Measurements from ENCODE around the gene HCFC1R1. TPM values are rescaled to one million over a fixed set of nuclear protein-coding genes. Genes with fewer than 3 reads are reported as not detected.
A peak's percentile ranks its signal among the peaks of the same experiment; 100 is the strongest.

HCFC1R1 gene
- total RNA-seq, 4 donors from 2014 or later = 41.8 to 124 (median 66.9) TPM

- DNase-seq (no peak), ATAC-seq (peak; percentile 39 to 48)
- H3K9me3 ChIP-seq = no peaks in the 10 kb centered on the region
- H3K4me1 ChIP-seq = peaks cover 4 to 6% of the 10 kb centered on the region in 2 donors
- peak overlapping the region in 2 of 4 donors; percentile 35 to 46 for H3K27ac ChIP-seq
- peaks cover 0 to 2% (median 0%) of the 10 kb centered on the region in 3 donors for H3K27me3 ChIP-seq
- peaks cover 0 to 12% of the 10 kb centered on the region in 2 donors for H3K36me3 ChIP-seq
- H3K4me3 ChIP-seq = peak overlapping the region in 1 of 4 donors; percentile 53
- intact Hi-C loops (cut with DNase I; ENCODE audit: low total_unique reads) (loop anchor here (1.0 kb wide), 1 partner anchor 16 kb away; the partner anchor contains the start of gene TNFRSF12A), in situ Hi-C loops (cut with MboI; ENCODE audit: low sequenced_read_pairs in 4 of 4) (no loop called here)
- TF ChIP-seq POLR2A (IDR thresholded peaks at IDR 0.05) = no peak
- TF ChIP-seq, protein P1, sequence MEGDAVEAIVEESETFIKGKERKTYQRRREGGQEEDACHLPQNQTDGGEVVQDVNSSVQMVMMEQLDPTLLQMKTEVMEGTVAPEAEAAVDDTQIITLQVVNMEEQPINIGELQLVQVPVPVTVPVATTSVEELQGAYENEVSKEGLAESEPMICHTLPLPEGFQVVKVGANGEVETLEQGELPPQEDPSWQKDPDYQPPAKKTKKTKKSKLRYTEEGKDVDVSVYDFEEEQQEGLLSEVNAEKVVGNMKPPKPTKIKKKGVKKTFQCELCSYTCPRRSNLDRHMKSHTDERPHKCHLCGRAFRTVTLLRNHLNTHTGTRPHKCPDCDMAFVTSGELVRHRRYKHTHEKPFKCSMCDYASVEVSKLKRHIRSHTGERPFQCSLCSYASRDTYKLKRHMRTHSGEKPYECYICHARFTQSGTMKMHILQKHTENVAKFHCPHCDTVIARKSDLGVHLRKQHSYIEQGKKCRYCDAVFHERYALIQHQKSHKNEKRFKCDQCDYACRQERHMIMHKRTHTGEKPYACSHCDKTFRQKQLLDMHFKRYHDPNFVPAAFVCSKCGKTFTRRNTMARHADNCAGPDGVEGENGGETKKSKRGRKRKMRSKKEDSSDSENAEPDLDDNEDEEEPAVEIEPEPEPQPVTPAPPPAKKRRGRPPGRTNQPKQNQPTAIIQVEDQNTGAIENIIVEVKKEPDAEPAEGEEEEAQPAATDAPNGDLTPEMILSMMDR (IDR thresholded peaks at IDR 0.05 in 4 of 5, conservative IDR thresholded peaks at IDR 0.05 in 1 of 5) = no peak
These were observed 19.4 kb downstream of the HCFC1R1 start for GRCh38 chr16:3004319-3004718.

DNA sequence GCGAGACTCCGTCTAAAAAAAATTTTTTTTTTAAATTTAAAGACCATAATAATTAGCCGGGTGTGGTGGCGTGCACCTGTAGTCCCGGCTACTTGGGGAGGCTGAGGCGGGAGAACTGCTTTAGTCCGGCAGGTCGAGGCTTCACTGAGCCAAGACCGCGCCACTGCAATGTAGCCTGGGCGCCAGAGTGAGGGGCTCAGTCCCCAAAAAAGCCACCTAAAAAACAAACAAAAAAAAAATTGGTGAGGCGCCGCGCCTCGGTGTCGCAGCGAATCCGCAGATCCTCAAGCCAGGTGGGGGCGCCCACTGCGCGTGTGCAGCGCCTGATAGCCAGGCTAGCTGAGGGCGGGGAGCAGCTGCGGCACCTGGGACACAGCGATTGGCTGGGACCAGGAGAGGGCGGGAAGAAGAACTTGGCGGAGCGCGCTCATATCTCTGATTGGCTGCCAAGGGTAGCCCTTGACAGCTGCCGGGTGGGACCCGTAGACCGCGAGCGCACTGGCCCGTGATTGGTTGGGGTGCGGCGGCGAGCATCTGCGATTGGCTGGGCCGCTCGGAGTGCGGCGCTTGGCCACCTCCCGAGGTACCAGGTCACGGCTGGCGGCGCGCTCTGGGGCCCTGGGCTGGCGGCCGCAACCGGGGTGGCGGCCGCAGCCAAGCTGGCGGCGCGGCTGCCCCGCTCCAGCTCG is 20.0 kb downstream of the HCFC1R1 start:
- TF ChIP-seq, protein P1 (IDR thresholded peaks at IDR 0.05 in 4 of 5, conservative IDR thresholded peaks at IDR 0.05 in 1 of 5) = peak; percentile 22 to 69 (median 63)
- TF ChIP-seq POLR2A (IDR thresholded peaks at IDR 0.05) = peak; percentile 88 to 89
- in situ Hi-C loops (cut with MboI; ENCODE audit: low sequenced_read_pairs in 4 of 4) (no loop called here), intact Hi-C loops (cut with DNase I; ENCODE audit: low total_unique reads) (loop anchor here (1.0 kb wide), 2 partner anchors 17 to 25 kb away; partner anchors contain the start of gene TNFRSF12A)
- peak; percentile 97 to 98 for DNase-seq
- peaks cover 4 to 6% of the 10 kb centered on the region in 2 donors for H3K4me1 ChIP-seq
- H3K36me3 ChIP-seq = peaks cover 0 to 12% of the 10 kb centered on the region in 2 donors
- H3K27me3 ChIP-seq = peaks cover 0 to 2% (median 0%) of the 10 kb centered on the region in 3 donors
- peak overlapping the region in 3 of 4 donors; percentile 27 to 33 (median 28) for H3K4me3 ChIP-seq
- H3K9me3 ChIP-seq = no peaks in the 10 kb centered on the region
- ATAC-seq = peak; percentile 98 to 99
- peak overlapping the region in 3 of 4 donors; percentile 46 to 58 (median 49) for H3K27ac ChIP-seq

DNA sequence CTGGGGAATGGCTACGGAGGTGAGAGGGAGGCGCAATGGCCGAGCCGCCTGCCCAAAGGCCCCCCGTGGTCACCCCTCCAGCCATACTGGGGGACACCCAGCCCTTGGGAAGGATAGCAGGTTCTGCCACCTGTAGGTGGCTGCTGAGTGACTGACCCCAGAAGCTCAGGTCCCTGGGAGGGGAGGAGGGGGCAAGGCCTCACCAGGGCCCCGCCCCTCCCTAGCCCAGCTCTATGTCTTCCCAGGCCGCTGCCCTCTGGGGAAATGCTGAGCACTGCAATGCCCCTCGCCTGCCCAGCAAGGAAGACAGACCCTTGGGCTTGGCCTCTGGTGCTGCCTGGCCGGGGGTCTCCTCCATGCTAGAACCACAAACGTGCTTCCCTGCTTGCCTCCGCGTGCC is 22.4 kb downstream of the HCFC1R1 start:
- intact Hi-C loops (cut with DNase I; ENCODE audit: low total_unique reads) (no loop called here), in situ Hi-C loops (cut with MboI; ENCODE audit: low sequenced_read_pairs in 4 of 4) (no loop called here)
- TF ChIP-seq POLR2A (IDR thresholded peaks at IDR 0.05) = no peak
- TF ChIP-seq, protein P1 (IDR thresholded peaks at IDR 0.05 in 4 of 5, conservative IDR thresholded peaks at IDR 0.05 in 1 of 5) = no peak
- no peak for ATAC-seq
- DNase-seq = no peak
- no peaks in the 10 kb centered on the region for H3K27me3 ChIP-seq
- no peak overlapping the region for H3K4me3 ChIP-seq
- H3K27ac ChIP-seq = no peak overlapping the region
- no peaks in the 10 kb centered on the region for H3K9me3 ChIP-seq
- peaks cover 4 to 6% of the 10 kb centered on the region in 2 donors for H3K4me1 ChIP-seq
- H3K36me3 ChIP-seq = no peaks in the 10 kb centered on the region

DNA sequence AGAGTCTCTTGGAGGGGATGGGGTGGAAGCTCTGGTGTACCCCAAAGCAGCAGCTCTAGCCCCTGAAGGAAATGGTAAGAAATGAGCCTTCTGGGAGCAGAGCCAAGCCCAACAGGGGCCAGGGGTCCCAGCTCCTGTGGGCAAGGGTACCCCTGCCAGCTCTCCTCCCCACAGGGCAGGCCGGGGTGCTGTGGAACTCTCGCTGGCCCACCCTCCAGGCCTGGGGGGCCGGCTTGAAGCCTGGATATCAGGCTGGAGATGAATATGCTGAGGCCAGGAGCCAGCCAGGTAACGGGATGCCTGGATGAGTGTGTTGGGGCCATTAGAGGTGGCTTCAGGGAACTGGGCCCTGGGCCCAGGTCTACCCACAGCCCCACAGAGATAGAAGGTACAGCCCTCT is 23.2 kb downstream of the HCFC1R1 start:
- intact Hi-C loops (cut with DNase I; ENCODE audit: low total_unique reads) (no loop called here), in situ Hi-C loops (cut with MboI; ENCODE audit: low sequenced_read_pairs in 4 of 4) (no loop called here)
- Histone ChIP-seq H3K36me3 (no peaks in the 10 kb centered on the region), H3K27me3 (no peaks in the 10 kb centered on the region), H3K9me3 (no peaks in the 10 kb centered on the region), H3K4me3 (no peak overlapping the region), H3K27ac (no peak overlapping the region), H3K4me1 (peaks cover 4 to 6% of the 10 kb centered on the region in 2 donors)
- TF ChIP-seq, protein P1 (IDR thresholded peaks at IDR 0.05 in 4 of 5, conservative IDR thresholded peaks at IDR 0.05 in 1 of 5) = no peak
- TF ChIP-seq POLR2A (IDR thresholded peaks at IDR 0.05) = no peak
- DNase-seq = no peak
- ATAC-seq = no peak

Data from gastrocnemius medialis (tissue), 4 donors.